NCI-H1694 (cell line): ENCODE measurements around the gene CMTM4.
"Not testable (repeated sequence)": the region's sequence is repeated elsewhere in the genome, so short reads cannot be mapped to it uniquely, and the experiment has no call there.

Source experiments
- DNase-seq: peaks from one replicate; lab custom pipeline; 2025; lab: John Stamatoyannopoulos, UW

The CMTM4 gene

DNA sequence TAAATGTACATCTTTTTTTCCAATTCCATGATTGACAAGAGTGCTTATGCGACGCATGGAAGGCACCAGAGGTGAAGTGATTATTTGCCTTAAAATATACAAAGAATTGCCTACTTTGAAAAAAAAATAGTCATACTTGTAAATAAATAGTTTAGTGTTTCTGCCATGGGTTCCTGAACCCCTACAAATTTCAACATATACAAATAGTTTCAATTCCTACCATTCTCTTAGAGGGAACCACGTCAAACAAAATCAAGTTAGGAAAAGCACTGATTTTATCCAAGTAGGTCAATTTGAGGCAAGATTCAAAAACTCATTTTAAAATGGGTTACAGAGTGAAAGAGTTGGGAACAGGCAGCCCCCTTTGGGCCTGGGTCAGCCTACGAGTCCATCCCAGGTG, 80.4 kb downstream of the CMTM4 start:
- no peak for DNase-seq

DNA sequence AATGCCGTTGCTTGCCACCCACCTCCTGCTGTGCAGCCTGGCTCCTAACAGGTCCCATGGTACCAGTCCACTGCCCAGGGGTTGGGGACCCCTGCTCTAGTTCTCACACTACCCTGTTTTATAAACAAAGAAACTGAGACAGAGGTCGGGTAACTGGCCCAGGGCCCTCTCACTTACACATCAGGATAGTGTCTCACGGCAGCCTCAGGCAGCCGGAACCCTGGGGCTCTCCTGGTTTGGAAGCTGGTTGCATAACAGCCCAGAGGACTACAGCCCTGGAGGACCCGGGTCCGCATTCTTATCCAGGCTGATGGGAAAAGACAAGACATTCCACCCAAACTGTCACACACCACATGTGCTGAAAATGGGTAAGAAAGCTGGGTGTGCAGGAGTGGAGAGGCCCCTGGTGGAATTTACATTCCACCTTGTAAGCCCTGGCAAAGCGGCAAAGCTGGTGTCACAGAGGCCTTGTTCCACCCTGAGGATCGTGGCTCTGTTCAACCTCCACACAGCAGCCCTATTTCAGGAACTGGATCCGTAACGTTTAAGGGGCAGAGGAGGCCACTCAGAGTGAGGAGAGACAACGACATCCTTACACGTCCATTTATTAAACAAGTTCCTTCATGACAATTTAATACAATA, 82.3 kb downstream of the CMTM4 start:
- no peak for DNase-seq

DNA sequence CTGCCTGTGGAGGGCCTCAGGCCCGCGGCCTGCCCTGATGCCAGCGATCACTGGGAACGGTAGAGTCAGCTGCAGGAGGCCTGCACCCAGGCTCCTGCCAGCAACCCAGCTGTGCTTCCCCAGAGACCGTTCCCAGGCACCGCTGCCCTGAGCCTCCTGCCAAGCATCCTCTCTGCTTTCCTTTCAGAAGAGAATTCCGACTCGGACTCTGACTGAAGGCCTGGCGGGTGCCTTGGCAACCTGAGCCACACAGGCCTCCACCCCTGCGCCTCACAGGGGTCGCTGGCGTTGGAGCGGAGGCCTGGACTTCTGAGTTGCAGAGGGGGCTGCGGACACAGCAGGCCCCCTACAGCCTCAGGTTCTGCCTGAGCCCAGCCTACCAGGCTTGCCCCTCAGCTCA, 84.1 kb downstream of the CMTM4 start:
- DNase-seq, result no peak

DNA sequence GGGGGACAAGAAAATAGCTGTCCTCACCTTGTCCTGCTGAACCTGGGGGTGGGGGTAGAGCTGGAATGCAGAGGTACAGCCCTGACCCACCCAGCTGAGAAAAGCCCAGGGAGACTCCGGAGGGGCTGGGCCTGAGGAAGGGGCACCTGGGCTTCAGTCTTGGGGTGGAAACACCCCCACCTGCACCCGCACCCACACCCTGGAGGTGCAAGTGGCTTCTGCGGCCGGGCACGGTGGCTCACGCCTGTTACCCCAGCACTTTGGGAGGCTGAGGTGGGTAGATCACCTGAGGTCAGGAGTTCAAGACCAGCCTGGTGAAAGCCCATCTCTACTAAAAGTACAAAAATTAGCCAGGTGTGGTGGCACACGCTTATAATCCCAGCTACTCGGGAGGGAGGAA, 84.6 kb downstream of the CMTM4 start:
- not testable (repeated sequence) for DNase-seq

DNA sequence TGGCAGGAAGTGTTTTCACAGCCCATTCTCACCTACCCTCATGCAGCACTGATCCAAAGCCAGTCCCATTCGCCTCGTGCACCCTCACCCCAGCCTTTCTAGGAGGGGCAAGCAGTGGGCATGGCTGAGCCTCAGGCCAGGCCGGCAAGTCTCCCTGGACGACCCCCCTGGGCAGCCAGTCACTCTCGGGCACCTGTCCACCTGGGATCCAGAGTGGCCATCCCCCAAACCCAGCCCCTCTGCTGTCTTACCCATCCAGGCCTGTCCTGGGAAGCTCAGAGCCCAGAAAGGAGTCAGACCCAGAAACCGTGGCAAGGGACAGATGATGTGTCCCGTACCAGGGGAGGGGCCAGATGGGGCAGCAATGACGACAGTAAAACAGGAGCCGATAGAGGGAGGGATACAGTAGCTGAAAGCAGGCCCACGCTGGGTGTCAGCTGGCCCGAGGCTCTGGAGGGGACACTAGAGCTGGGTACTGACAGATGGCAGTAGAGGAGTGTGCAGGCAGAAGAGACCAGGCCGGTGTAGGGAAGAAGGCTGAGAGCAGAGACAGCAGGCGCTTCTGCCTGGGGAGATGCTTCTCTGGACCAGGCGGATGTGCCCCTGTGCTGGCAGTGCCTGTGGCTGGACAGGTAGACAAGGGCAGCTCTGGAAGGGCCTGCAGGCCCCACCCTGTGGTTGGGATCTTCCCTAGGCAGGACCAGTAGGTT, 86.3 kb downstream of the CMTM4 start:
- DNase-seq, result peak; percentile 66

DNA sequence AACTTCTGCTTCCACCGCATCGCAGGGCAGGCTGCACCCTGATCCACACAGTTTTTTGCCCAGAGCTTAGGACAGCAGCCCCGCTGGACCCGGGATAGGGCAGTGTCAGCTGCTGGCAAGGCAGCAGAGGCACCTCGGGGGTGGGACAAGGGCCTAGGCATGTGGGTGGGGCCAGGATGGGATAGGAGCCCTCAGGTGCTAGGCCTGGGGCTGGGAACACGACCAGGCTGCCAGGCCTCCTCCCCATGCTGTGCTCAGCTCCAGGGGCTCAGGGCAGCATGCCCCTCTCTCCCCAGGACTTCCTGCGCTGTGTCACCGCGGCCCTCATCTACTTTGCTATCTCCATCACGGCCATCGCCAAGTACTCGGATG, 87.4 kb downstream of the CMTM4 start:
- no peak for DNase-seq

DNA sequence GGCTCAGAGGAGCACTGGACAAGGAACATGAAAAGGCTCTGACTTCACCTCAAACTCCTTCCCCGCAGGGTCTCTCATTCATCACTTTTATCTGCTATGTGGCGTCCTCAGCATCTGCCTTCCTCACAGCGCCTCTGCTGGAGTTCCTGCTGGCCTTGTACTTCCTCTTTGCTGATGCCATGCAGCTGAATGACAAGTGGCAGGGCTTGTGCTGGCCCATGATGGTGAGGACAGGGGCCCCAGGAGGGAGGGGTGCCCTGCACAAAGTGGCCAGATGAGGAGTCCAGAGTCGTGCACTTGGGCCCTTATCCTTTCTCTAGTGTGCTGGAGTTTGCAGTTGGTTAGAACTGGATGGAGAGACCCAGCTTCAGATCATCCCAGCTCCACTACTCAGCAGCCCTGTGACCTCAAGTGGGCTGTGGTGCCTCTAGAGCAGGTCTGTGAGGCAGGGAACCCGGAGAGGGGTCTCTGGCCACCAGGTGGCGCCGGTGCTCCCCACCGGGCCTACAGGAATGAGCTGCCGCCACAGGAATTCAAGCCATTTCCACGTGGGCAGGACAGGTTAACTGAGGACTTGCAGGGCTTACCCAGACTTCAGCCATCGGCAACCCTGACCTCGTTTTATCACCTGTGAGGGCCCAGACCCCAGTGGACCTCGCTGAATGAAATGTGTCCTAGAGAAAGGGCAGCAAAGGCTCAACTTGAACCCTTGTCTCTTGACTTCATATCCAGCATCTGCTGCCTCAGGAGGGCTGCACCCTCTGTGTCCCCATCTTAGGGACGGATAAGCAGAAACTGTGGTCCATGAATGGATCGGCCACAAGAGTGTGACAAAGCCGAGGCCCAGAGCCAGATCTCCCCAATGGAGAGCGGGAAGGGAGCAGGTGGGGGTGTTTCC, 88.1 kb downstream of the CMTM4 start:
- peak; percentile 54 for DNase-seq

DNA sequence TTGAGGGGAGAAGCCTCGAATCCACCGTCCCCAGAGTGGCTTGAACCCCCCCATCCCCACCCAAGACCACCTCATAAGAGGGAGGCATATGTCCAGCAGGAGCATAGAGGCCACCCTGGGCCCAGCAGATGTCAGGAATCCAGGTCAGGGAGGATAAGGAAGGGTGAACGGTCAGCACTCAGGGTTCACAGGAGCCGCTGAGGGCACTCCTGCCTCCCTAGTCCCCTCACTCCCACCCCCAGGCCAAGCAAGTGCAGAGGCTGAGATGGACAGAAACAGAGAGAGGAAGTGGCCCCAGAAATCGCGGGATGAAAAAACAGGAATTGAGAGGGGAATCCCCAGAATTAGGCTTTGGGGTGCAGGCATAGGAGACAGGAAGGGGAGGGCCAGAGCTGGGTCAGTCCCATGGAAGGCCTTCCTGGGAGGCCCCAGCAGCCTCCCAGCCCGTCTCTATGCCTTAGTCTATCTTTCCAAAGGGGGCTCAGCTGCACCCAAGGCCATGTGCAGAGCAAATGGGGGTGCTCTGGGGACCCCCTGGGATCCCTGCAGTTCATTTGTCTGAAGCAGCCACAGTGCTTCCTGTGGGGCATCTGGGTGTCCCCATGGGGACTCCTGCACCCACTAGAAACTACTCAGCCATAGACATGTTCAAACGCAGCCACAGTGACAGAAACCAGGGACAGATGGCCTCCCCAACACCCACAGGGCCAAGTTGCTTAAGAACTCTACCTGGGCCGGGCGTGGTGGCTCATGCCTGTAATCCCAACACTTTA, 90.4 kb downstream of the CMTM4 start:
- DNase-seq, result no peak

DNA sequence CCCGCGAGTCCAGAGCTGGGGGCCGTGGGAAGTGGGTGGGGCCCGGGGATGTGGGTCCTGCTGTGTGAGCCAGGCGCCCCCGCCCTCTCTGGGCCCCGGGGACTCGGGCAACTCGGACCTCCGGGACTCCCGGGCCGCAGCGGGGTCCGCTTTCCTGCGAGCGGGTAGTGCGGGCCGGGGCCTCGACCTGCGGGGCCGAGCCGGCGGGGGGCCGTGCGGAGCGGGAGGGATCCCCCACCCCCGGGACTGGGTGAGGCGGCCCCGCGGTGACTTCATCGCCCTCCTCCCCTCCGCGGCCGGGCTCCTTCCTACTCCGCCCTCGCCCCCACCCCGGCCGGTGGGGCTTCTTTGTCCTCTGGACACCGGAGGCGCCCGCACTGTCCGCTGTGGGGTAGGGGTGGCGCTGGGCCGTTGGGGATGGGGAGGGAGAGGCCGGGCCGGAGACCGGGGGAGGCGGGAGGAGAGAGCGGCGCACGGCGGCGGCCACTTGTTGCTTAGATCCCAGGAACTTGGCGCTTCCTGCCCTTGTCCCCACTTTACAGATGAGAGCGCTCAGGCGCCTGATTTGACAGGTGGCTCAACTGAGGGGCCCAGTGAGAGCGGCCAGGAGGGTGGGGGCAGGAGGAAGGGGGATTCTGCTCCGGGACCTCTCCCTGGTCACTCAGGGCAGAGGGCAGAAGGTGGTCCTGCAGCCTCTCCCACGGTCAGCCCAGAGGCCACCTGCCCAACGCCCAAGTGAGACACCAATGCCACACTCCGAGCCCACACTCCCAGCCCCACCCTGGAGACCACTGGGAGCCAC, 91.2 kb downstream of the CMTM4 start:
- DNase-seq, result no peak

DNA sequence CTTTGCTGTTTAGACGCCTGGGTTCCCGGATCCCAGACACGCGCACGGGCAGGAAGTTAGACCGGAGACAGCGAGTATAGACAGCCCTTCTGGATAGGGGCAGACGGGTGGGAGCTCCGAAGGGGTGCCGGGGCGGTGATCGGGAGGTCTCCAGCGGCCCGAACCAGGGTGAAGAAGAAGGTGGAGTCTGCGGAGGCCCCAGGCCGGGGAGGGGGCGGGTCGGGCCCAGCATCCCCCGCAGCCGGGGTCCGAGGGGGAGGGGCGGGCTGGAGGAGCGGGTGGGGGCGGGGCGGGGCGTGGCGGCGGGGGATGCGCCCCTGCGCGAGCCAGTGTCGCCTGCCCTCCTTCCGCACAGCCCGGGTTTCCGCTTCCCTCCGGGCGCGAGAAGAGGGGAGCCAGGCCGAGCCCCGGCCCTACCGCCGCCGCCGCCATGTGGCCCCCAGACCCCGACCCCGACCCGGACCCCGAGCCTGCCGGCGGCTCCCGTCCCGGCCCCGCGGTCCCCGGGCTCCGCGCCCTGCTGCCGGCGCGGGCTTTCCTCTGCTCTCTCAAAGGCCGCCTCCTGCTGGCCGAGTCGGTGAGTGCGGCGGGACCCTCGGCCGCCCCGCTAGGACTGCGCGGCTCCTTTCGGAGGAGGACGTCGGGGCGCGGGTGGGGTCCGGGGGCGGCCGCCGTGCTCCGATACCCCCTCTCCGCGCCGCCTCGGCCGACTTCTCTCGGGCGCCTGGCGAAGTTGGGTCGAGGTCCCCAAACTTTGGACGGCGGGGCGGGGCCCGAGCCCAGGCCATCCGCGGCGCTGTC, 92.0 kb downstream of the CMTM4 start, which contains the start of gene CMTM3:
Gene CMTM3 (plus strand): TSS at position 329 of the 801 bp plus-strand sequence. CDS start 102 bp downstream, at position 431.
- peak; percentile 28 for DNase-seq

DNA sequence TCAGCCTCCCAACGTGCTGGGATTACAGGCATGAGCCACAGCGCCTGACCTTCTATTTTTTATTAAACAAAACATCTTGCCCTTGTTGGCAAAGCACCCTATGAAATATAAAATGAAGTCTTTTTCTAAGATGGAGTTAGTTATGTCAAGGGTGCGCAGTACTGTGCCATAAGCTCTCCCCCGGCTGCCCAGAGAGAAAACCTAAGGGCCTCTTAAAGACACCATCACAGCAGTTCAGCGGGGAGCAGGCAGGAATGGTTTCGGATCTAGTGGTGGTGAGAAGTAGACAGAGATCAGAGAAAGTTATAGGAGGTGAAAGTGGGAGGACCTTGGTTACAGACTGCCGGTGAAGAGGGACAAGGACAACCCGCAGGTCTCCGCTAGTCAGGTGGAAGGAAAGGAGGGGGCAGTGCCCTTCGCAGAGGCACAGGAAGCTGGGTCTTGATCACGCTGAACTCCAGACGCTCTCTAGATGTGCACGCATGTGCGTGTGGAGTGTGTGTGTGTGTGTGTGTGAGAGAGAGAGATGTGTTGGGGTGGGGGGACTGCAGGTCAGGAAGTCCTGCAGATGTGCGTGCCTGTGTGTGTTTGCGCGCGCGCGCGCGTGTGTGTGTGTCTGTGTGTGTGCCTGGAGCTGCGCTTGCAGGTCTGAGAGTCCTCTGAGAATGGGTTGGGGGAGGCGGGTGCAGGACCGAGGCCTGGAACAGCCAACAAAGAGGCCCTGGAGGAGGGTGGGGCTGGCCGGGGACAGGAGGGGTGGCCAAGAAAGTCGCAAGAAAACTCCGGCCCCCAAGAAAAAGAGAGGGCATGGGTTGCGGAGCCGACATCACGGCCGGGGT, 92.8 kb downstream of the CMTM4 start:
- DNase-seq, result peak; percentile 14

DNA sequence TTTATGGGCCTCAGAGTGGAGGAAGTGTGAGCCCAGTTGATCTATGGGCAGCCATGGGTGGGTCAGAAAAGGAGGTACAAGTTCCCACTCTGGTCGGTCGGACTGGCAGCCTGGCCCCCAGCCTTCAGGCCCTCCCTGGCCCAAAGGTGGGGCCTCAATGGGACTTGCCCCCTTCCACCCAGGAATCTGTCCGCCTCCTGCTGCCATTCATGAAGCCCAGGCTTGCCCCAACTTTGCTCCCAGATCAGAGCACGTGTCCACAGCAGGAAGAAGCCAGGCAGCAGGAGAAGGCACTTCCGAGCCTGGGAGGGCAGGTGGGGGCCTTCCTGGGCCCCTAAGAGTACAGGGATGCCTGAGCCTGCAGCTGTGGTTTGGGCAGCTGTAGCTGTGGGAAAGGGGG, 95.1 kb downstream of the CMTM4 start:
- no peak for DNase-seq

DNA sequence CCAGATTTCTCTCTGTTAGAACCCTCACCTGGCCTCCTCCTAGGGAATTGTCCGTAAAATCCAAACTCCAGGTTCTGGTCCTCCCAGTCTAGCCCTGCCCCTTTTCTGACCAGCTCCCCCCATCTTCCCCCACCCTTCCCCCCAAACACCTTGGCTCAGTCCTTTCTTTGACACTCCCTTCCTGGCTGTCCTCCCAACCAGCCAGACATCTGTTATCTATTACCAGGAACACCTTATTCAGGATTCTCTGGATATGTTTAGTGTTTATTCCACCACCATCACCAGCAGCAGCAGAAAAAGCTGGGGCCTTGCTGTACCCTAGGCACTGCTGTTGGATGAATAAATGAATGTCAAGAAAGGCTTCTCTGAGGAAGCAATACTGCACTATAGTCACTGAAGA, 96.1 kb downstream of the CMTM4 start:
- DNase-seq, result no peak

DNA sequence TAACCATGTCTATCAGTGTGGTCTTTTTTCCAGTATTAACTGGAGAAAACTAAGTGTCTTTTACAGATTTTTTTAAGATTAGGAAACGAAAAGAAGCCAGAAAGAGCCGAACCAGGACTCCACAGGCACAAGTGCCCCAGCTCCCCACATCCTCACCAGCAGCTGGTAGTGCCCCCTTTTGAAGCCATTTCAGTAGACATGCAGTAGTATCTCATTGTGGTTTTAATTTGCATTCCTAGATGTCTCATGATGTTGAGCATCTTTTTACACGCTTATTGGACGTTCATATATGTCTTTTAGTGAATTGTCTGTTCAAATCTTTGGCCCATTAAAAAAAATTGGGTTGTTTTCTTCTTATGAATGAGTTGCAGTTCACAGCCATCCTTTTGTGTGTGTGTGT, 96.8 kb downstream of the CMTM4 start:
- DNase-seq, result no peak

DNA sequence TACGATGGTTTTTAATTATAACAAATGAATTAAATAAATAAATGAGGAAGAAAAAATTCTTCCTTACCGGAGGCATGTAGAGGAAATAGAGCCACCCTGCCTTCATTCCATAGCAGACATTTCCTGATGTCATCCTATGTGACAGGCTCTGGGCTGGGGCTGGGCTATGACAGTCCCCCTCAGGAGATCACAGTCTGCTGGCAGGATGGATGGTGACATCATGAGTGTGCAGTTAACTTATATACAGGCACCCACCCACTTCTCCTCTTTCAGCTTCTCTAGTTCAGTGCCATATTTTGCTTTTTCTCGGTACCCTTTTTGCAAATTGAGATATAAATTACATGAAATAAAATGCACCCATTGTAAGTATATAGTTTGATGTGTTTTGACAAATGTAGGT, 98.4 kb downstream of the CMTM4 start:
- DNase-seq, result no peak

DNA sequence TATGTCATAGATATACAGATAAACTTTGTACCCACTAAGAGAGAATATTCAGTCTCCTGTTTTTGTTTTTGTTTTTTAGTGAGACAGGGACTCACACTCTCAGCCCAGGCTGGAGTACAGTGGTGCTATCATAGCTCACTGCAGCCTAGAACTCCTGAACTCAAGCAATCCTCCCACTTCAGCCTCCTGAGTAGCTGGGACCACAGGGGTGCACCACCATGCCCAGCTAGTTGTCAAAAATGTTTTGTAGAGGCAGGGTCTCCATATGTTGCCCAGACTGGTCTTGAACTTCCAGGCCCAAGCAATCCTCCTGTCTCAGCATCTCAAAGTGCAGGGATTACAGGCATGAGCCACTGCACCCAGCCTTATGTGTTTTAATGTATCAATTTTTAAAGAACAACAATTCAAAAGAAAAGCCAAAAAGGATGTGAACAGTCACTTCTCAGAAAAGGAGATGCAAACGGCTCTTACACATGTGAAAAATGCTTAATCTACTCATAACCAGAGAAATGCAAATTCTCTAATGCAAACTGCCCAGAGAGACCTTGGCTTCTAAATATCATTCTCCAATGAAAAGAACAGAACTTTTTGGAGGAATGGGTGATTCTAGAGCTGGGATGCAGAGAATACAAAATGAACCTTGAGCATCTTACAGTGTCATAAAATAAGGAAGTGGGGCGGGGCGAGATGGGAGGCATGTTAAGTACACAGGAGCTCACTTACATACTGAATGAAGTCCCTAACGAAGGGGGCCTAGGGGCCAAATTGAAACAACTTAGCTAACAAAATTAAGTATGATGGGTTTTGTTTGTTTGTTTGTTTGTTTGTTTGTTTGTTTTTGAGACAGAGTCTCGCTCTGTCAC, 99.3 kb downstream of the CMTM4 start:
- no peak for DNase-seq

DNA sequence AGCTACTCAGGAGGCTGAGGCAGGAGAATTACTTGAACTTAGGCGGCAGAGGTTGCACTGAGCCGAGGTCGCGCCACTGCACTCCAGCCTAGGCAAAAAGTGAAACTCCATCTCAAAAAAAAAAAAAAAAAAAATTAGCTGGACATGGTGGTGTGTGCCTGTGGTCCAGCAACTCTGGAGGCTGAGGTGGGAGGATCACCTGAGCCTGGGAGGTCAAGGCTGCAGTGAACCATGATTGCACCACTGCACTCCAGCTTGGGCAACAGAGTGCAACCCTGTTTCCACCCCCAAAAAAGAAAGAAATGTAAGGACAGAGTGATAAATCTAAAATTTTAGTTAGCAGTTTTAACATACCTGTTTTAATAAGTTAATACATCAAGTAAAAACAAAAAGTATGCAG, 100.0 kb downstream of the CMTM4 start:
- DNase-seq, result not testable (repeated sequence)

DNA sequence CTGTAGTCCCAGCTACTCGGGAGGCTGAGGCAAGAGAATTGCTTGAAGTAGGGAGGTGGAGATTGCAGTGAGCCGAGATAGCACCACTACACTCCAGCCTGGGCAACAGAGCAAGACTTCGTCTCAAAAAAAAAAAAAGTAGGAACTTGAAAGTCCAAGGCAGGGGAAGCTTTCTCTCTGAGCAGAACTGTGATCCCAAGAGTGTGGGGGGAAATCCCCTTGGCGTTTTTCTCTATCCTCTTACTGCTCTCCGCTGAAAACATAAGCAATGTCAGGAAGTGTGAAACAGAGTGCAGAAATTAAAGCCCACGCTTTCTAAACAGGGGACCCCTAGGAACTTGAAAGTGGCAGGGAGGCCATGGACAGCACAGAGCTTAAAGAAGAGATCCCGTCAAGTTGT, 101.8 kb downstream of the CMTM4 start:
- DNase-seq, result no peak
